Mammary epithelial cell (primary cell): Measurements from ENCODE around the gene USP32.
"Not testable (repeated sequence)": the region's sequence is repeated elsewhere in the genome, so short reads cannot be mapped to it uniquely, and the experiment has no call there.

Experiments
- EZH2 ChIP-seq: IDR thresholded peaks from 2 replicates; pipeline ENCODE4 v1.6.1; 2012; ENCODE audit warnings: low read length, inconsistent platforms, borderline replicate concordance
- TF ChIP-seq, protein P1 (sequence below), 2 donors: IDR thresholded peaks in 1 of 2; conservative IDR thresholded peaks in 1 of 2; 2 replicates each; pipeline ENCODE4 v1.5.1; 2011 to 2012; ENCODE audit warnings: inconsistent platforms in 2 of 2, low read length in 2 of 2, mild to moderate bottlenecking in 2 of 2, control low read depth in 1 of 2, low read depth in 1 of 2; ENCODE audit not compliant: insufficient read depth in 1 of 2; ENCODE audit errors: extremely low read depth in 1 of 2

DNA sequence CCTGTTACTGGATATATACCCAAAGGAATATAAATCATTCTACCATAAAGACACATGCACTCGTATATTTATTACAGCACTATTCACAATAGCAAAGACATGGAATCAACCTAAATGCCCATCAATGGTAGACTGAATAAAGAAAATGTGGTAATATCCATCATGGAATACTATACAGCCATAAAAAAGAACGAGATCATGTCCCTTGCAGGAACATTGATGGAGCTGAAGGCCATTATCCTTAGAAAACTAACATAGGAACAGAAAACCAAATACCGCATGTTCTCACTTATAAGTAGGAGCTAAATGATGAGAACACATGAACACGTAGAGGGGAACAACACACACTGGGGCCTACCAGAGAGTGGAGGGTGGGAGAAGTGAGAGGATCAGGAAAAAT lies 27.1 kb upstream of the USP32 start:
- TF ChIP-seq, protein P1, sequence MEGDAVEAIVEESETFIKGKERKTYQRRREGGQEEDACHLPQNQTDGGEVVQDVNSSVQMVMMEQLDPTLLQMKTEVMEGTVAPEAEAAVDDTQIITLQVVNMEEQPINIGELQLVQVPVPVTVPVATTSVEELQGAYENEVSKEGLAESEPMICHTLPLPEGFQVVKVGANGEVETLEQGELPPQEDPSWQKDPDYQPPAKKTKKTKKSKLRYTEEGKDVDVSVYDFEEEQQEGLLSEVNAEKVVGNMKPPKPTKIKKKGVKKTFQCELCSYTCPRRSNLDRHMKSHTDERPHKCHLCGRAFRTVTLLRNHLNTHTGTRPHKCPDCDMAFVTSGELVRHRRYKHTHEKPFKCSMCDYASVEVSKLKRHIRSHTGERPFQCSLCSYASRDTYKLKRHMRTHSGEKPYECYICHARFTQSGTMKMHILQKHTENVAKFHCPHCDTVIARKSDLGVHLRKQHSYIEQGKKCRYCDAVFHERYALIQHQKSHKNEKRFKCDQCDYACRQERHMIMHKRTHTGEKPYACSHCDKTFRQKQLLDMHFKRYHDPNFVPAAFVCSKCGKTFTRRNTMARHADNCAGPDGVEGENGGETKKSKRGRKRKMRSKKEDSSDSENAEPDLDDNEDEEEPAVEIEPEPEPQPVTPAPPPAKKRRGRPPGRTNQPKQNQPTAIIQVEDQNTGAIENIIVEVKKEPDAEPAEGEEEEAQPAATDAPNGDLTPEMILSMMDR (conservative IDR thresholded peaks at IDR 0.05 in 1 of 2, IDR thresholded peaks at IDR 0.05 in 1 of 2; ENCODE audit: extremely low read depth in 1 of 2, insufficient read depth in 1 of 2, low read depth in 1 of 2, low read length in 2 of 2): not testable (repeated sequence)
- TF ChIP-seq EZH2: not testable (repeated sequence)
